ENCODE measurements around the gene NOVA2.
A peak's percentile ranks its signal among the peaks of the same experiment; 100 is the strongest.

NOVA2 gene

DNA sequence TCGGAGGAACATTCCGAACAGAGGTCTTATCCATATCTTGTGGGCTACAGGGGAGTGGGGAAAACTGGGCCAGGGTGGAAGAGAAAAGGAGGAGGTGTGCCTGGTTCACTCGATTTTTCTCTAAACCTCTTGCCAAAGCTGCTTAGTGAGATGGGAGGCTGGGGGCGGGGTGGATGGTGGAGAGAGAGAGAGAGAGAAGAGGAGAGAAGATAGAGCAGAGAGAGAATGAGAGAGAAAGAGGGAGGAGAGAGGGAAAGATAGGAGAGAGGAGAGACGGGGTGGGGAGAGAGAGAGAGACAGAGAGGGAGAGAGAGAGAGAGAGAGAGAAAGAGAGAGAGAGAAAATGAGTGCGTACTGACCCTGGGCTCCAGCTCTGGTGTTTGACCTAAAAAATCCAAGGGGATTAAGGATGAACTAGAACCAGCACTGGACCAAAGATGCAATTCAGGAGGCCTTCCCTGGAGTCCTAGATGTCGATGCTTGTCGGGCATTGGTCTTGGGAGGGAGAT is 14.1 kb downstream of the NOVA2 start:
- no peak for DNase-seq

DNA sequence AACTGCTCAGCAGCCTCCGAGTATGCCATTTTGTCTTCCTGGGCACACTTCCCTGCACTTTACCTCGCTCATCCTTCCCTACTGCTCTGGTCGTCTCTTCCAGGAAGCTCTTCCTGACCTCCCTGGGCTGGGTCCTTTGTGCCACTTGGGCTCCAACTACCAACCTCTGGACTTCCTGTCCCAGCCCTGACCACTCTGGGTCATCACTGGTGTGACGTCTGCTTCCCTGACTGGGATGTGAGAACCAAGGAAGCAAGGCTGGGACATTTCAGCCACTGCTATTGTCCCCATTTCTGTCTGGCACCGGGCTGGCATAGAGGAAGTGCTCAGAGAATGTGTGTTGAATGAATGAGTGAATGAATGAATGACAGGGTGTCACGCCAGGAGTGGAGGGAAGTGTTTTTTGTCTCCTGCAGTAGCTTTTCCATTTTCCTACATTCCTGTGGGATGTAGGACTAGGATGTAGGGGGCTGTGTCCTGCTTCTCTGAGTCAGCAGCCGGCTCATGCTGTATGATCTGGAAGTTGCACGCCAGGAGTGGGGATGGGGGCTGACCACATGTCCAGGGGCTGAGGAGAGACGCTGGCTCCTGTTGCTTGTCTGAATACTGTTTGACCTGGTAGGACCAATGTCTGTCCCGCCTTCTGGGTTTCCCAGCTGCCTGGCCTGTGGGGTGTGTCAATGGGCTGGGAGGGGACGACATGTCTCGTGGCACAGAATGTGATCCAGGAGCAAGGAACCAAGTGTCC is 14.7 kb downstream of the NOVA2 start:
- DNase-seq = no peak

DNA sequence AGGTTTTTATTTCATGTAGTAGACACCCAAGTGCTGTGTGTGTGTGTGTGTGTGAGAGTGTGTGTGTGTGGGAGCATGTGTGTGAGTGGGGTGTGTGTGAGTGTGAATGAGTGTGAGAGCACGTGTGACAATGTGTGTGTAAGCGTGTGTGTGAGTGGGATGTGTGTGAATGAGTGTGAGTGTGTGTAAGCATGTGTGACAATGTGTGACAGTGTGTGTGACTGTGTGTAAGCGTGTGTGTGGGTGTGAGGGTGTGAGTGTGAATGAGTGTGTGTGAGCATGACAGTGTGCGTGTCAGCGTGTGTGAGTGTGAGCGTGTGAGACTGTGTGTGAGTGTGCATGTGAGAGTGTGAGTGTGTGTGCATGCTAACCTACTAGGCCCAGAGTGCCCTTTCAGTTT is 15.3 kb downstream of the NOVA2 start:
- no peak for DNase-seq

DNA sequence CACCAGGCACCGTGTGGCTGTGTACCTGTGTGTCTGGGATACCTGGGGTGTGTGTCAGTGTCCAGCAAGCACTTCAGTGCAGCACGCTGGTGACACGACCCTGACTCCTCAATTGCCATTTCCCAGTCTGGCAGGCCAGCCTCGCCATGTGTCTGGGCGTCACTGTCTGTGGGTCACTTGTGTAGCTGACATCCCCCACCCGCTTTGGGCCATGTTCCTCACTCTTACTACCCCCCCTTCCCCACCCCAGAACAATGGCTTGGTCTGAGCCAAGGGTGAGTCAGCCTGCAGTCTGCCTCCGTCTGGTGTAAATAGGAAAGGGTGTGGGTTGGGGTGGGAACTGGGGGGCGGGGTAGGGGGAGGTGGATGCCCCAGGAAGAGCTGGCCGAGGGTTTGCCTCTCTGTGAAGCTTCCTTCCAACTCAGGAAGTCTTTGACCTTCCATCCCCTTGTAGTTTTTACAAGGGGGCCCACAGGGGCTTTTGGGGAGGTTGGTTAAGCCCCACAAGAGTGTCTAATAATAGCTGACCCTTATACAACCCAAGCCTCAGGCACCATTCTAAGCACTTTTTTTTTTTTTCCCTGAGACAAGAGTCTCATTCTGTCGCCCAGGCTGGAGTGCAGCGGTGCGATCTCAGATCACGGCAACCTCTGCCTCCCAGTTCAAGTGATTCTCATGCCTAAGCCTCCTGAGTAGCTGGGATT is 17.6 kb downstream of the NOVA2 start:
- DNase-seq = no peak

DNA sequence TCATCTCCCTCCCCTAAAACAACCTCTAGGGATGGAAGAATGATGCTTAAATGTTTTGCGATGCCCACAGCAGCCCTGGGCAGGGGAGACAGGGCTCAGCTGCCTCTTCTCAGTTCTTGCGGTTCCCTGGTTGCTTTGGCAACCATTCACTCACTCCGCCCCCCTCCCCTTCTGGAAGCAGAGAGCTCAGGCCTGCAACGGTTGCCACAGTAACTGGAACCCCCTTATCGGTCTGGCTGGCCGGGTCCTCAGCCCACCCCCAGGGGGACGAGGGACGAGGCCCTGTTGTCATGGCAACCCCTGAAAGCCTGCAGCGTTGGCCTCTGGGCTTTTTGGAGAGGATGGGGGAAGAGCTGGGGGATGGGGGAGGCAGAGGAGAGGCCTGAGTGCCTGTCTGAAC is 19.5 kb downstream of the NOVA2 start:
- DNase-seq = no peak

DNA sequence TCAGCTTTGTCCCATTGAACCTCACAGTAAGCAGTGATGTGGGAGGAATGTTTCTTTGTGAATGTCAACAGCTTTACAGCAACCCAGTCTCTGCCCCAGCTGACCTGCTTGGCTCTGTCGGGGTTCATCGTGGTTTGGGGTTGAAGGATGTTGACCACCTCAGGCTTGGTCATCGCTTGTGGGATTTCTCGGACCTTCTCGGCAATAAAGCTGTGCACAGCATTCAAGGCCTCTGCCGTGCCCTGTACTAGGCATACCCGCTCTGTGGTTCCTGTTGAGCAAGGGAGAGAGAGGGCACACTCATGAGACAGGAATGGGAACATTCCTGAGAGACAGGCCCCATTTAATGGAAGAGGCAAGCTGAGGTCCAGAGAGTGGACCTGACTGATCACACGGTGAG is 20.0 kb downstream of the NOVA2 start:
- DNase-seq = no peak

DNA sequence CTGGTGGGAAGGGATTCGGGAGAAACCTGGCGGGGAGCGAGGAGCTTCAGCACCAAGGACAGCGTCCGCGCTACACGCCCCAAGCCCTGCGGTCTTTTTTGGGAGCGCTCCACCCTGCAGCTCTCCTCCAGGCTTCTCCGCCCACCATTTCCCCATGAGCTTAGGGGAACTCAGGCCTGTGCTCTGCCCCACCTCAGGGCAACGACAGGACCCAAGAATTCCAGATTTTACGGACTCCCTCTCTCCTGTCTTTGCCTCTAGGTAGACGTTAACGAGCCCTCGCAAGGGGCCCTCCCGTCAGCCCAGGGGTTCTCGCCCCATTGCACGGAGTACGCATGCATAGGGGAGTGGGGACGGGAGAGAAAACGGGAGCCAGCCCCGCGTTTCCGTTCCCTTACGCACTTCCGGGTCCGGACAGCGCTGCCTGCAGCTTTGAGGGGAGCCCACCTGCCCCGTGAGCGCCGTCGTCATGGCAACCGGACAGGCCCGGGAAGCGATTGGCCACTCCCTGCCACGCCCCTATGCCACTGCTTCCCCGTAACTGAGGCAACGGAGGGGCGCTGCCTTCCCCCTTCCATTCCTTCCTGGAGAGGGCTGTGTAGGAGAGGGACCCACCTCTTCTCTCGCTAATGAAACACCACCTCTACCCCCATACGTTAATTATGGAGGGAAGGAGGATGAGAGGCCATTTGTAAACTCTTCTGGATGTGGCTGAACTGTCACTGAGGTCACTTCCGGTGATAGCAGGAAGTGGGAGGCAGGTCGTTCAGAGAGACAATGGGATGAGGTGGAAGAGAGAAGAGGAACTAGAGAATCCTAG is 20.8 kb downstream of the NOVA2 start:
- peak in 1 of 4 experiments; percentile 22 for DNase-seq

DNA sequence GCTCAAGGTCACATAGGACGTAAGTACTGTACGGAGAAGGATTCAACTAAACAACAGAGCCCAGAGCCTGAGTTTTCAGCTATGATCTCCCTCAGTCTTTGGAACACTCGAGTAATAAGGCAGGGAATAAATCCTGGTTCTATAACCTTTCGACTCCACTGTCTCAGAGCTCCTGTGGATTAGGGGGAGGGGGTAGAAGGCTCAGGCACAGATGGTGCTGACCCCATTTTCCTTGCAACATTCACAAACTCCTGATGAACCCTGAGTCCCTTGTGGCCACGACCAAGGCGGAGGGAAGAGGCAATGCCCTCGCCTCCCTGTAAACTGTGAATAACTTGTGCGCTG is 21.4 kb downstream of the NOVA2 start:
- DNase-seq = no peak

DNA sequence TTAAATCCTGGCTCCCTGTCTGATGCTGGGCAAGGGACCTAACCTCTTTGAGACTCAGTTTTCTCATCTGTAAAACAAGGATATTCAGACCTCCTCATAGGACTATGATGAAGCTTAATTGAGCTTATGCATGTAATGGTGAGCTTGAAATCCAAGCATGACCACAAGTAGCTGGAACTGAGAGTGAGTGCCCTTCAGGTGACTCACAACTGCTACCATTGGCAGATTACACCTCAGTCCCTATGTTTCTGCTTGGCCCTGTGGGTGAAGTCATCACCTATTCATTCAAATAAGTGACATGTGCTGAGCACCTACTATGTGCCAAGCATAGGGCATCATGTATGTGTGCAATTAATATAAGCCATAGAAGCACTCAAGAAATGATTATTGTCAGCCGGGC is 25.7 kb downstream of the NOVA2 start:
- DNase-seq = no peak

DNA sequence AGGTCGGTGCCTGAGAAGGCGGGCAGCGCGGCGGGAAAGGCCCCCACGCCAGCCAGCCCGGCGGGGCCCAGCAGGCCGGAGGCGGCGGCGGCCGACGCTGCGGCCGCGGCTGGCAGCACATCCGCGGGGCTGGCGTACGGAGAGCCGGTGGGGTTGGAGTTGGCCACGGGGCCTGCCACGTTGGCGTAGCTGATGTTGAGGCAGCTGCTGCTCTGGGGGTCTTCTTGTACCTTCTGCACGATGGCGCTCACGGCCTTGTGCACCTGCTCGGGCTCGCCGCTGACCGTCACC is 33.2 kb downstream of the NOVA2 start:
- no peak for DNase-seq

DNA sequence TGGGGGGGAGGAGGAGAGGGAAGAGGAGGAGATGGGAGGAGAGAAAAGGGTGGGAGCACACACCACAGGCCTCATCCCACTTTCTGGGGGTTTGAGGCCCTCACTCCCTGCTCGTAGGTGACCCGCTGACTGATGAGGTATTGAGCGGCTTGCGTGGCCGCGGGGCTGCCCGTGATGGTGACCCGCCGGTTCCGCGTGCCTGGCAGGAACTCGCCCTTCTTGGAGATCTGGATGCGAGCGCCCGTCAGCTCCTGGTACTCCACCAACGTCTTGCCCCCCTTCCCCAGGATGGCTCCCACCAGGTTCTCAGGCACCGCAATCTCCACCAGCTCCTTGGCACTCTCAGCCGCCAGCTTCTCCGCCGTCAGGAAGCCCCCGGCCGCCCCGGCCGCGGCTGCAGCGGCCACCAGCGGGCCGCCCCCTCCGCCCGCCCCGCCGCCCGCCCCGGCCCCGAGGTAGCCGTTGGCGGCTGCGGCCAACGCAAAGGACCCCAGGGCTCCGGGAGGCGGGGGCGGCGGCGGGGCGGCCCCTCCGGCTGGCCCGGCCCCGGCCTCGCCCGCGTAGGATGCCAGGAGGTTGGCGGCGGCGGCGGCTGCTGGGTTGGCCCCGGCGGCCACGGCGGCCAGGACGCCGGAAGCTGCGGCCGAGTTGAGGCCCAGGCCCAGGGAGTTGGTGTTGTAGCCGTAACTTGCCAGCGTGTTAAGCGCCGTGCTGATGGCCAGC is 33.7 kb downstream of the NOVA2 start:
- no peak for DNase-seq

DNA sequence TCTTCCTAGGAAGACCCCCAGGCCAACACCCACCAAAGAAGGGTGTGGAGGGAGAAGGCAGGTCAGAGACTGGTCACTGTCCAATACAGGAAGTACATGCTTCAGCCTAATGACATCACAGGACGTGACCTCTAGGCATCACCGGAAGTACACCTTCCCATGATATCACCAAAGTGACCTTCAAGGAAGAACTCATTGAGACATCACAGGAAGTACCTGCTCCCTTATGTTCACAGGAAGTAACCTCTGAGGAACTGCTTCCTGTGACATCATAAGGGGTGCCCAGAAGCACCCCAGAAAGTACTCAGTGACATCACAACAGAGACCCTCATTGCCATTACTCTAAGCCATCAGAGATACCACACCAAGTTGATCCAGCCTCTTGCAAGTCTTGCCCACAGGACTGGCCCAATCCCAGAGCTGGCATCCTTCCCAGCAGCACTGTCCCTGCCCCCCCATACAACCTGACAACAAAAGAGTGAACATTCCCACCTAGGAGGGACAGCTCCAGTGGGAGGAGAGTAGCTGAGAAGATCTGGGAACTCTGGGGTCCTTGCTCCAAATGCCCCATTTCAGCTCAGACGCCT is 34.8 kb downstream of the NOVA2 start:
- no peak for DNase-seq

DNA sequence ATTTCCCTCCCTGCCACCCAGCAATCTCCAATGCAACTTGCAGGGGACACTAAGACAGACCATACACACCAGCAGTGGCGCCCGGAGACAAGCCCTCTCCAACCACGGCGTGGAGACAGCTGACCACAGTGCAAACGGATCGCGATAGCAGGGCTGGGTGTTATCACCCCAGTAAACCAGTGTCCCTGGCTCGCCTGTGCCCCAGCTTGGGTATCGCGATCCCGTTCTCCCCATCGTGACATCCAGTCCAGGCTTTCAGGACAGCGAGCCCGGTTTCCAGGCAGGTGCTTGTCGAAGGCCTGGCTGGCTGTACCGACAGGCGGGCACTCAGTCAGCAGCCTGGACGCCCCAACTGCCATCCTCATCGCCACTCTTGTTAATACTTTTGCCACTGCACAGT is 38.4 kb downstream of the NOVA2 start:
- DNase-seq = no peak

DNA sequence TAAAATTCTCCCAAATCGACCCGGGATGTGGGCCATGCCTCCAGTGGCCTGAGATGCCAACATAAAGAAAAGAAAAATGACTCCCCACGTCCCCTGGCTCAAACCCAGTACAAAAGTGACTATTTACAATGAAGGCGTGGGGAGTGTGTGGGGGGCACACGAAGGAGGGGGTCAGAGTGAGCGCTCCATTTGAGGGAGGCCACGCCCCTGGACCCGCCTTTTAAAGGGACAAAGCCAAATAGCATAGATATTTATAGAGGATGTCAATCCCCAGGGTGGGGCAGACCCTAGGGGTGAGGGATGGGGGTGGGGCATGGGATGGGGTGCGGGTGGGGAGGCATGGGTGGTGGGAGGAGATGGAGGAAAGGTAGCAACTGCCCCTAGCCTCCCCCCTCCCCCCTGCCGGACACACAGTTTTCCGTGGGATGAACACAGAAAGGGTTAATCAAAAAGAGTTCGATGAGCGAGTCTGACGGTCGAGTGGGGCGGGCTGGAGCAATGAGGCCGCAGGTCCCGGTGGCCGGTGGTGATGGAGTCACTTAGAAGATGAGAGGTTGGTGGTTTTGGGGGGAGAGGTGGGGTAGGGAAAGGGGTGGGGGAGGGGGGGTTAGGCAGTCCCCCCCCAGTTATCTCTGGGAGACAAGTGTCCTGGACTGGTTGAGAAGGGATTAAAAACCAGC is 39.0 kb downstream of the NOVA2 start:
- no peak for DNase-seq

DNA sequence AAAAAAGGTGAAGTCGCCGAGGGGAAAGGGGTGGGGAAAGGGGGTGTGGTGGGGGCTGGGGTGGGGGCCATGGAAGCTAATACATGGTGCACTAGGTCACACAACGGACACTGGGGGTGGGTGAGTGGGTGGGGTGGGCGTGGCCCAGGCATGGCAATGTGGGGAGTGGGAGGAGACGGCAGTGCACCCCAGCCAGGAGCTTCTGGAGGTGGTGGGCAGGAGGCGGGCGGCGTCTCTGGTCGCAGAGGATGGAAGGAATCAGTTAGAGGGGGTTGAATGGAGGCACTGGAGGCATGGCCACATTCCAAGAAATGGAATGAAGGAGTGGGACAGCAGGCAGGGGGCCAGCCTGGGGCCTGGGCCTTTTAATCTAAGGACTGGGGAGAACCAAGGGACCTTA is 39.9 kb downstream of the NOVA2 start:
- no peak for DNase-seq

DNA sequence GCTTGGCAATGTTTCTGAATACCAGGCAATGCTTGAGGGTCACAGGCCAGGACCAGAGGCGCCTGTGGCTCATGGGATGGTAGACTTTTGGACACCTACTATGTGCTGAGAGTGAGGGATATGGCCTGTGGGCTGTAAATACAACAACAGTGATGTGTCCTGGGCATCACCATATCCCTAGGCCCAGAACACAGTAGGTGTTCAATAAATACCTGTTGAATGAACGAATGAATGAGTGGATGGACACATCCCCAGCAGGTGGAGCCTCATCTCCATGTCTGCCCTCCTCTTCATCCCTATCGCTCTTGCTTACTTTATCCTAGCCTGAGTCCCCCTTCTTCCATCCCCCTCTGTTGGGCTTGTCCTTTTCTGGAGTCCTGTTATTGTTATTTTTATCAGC is 42.6 kb downstream of the NOVA2 start:
- no peak for DNase-seq

DNA sequence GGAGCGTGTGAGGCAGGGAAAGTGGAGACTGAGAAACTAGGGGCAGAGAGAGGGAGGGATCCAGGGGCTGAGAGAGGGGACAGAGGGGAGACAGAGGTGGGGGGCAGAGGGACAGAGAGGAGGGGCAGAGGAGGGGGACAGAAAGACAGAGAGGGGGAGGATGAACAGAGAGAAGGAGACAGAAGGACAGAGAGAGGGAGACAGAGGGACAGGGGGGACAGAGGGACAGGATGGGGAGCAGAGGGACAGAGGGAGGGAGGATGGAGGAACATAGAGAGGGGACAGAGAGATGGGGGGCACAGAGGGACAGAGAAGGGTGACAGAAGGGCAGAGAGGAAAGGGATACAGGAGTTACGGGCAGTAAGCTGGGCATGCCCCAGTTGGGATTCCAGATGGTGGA is 44.4 kb downstream of the NOVA2 start:
- DNase-seq = no peak

DNA sequence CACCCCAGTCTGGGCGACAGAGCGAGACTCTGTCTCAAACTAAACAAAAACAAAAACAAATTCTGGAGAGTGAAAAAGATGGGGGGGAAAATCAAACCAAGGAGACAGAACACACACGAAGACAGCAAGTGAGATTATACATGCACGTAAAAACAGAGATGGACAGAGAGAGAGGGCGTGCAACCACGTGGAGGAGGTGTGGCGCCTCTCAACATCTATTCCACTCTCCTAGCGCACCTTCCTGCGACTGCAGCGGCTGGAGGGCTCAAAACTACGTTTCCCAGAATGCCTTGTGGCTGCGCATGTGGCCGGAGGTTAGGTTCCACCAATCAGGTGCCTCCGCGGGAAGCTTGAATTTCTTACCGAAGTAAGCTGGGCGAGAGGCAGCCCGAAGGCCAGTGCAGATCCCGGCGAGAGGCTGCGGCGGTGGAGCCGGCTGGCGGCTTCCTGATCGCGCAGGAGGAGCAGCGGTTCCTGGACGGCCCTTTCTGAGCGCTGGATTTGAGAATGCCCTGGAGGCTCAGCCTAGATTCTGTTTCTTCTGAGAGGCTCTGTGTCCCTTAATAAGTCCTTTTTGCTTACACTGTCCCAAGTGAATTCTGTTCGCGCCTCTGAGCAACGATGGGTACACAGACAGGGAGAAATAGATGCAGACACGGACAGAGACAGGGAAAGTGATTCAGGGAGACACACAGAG is 46.0 kb downstream of the NOVA2 start:
- DNase-seq = peak; percentile 61 to 82 (median 68)

DNA sequence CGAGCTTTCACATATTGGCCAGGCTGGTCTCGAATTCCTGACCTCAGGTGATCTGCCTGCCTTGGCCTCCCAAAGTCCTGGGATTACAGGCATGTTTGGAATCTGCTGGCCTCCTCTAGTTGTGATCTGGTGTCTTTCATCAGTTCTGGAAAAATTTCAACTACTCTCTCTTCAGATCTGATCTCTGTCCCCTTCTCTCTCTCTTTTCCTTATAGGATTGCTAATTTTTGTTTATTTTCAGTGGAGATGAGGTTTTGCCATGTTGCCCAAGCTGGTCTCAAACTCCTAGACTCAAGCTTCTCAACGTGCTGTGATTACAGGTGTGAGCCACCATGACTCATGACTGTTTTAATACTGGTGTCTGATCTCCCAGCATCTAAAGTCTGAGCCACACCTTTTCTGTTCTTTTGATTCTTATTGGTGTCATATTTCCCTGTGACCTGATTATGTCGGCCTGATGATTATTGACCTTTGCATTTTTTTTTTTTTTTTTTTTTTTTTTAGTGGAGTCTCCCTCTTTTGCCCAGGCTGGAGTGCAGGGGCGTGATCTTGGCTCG is 48.7 kb downstream of the NOVA2 start:
- DNase-seq = no peak

DNA sequence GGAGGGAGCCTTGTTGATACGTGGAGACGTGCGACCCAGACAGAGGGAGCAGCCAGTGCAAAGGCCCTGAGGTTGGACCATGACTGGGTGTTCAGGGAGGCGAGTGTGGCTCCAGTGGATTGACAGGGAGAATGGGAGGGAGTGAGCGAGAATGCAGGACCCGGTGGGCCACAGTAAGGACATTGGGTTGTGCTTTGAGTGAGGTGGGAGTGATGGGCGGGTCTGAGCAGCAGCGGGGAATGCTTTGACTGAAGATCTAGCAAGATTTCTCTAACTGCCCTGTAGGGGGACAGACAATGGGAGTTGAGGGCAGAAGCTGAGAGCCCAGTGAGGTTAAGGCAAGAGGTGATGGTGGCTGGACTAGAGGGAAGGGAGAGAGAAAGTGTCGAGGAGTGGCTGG is 51.4 kb downstream of the NOVA2 start:
- DNase-seq = no peak

DNA sequence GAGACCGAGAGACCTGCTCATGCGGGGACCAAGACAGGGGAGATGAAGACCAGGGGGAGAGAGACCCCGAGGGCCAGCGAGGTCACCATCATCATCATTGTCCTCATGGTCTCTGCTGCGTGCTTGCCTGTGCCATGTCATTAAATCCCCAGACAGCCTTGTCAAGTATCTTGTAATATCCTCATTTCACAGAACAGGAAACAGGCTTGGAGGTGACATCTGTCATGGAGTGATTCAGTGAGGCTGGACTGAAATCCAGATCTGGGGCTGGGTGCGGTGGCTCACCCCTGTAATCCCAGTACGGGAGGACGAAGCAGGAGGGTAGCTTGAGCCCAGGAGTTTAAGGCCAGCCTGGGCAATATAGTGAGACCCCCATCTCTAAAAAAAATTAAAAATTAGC is 53.2 kb downstream of the NOVA2 start:
- DNase-seq = no peak

All from activated naive CD4-positive, alpha-beta T cell (primary cell).